ENCODE results near the gene ATG7.
"Not testable (repeated sequence)": the region's sequence is repeated elsewhere in the genome, so short reads cannot be mapped to it uniquely, and the experiment has no call there.

The ATG7 gene

GRCh38 chr3:11513817-11514135 is 241.6 kb downstream of the ATG7 start:
- Mint-ChIP-seq H3K9me3 (peaks cover 5% of the 10 kb centered on the region), H3K27me3 (no peaks in the 10 kb centered on the region), H3K4me1 (peaks cover 15% of the 10 kb centered on the region), H3K27ac (no peak overlapping the region), H3K36me3 (peaks cover 5% of the 10 kb centered on the region), H3K4me3 (no peak overlapping the region)
- DNase-seq, result no peak
- CTCF ChIA-PET, result no interaction called here

DNA sequence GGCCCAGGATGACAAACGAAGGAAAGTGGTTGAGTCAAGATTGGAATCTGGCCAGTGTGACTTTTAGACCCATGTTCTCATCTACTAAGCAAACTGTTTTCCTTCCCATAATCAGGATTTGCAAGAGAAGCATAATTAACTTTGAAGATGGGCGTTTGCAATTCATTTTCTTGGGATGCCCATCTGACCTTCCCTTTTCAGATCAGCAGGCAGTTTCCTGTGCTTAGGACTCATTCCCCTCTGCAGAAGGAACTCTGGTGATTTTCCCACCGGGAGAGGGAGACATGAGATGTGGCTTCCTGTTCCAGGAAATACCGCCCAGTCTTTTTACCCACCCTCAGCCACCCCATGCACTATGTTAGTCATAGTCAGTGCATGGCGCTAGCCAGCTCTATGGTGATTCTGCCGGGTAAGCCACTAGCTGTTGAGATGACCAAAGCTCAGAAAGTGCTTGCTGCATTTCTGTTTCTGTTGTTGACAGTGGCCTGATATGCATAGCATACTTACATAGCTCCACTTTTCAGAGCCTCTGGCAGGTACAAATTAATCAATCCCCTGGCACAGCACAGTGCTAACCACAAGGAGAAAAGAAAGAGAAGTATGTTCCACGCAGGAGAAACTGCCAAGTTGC is 242.1 kb downstream of the ATG7 start:
- no peak for DNase-seq

GRCh38 chr3:11517601-11518000 is 245.4 kb downstream of the ATG7 start:
- DNase-seq, result no peak
- no peak overlapping the region for H3K27ac Mint-ChIP-seq
- peaks cover 5% of the 10 kb centered on the region for H3K36me3 Mint-ChIP-seq
- peaks cover 15% of the 10 kb centered on the region for H3K4me1 Mint-ChIP-seq
- no peaks in the 10 kb centered on the region for H3K9me3 Mint-ChIP-seq
- no peak overlapping the region for H3K4me3 Mint-ChIP-seq
- H3K27me3 Mint-ChIP-seq, result no peaks in the 10 kb centered on the region
- CTCF ChIA-PET, result no interaction called here

More for the DNA sequence above, 242.1 kb downstream of the ATG7 start:
- Mint-ChIP-seq H3K4me3 (no peak overlapping the region), H3K27ac (no peak overlapping the region), H3K4me1 (peaks cover 15% of the 10 kb centered on the region), H3K27me3 (no peaks in the 10 kb centered on the region), H3K9me3 (peaks cover 5% of the 10 kb centered on the region), H3K36me3 (peaks cover 5% of the 10 kb centered on the region)
- CTCF ChIA-PET, result no interaction called here

- no peak for DNase-seq
- CTCF ChIA-PET, result no interaction called here
- Mint-ChIP-seq H3K27ac (no peak overlapping the region), H3K9me3 (no peaks in the 10 kb centered on the region), H3K4me1 (no peaks in the 10 kb centered on the region), H3K27me3 (no peaks in the 10 kb centered on the region), H3K4me3 (no peak overlapping the region), H3K36me3 (no peaks in the 10 kb centered on the region)
These were observed 249.0 kb downstream of the ATG7 start for GRCh38 chr3:11521167-11521566.

DNA sequence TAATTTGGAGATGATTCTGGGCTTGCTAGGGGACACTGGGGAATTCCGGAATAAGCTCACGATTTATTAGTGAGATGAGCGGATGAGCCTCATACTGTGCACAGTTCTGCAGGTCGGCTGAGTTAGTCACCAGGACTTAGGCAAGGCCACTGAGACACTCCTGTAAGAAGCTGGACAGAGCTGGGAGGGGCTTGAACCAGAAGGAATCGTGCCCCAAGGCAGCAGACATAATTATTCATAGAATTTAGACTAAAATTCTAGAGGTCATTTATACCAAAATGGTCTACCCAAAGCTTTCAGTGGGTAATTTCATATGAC is 250.2 kb downstream of the ATG7 start:
- DNase-seq, result no peak
- CTCF ChIA-PET, result no interaction called here
- H3K27me3 Mint-ChIP-seq, result no peaks in the 10 kb centered on the region

DNA sequence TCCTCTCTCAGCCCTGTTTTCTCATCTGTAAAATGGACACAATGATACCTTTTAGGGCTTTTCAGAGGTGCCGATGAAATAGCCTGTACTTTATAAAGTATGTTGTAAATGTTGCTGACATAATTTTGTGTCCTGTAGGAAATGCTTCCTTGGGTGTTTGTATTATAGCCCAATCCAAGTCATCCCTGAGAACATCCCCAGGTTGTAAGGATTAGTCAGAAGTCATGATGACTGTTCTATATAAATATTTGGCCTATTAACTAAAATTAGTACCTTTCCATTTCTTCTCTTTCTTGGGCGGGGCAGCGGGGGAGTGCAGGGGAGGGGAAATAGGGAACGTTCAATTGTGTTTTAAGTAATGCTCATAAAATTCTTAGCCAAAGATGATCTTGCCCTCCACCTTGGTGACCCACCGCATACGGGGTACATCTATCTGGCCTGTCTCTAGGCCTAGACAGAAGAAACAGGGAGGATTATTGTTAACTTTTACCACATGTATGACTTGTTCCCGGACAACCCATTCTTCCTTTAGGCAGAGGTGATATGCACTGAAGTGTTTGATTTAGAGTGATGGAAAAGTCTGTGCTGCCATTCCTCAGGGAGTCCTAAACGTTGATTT is 250.9 kb downstream of the ATG7 start:
- Mint-ChIP-seq H3K4me3 (no peak overlapping the region), H3K27ac (no peak overlapping the region), H3K9me3 (peaks cover 2% of the 10 kb centered on the region), H3K4me1 (no peaks in the 10 kb centered on the region), H3K36me3 (peaks cover 3% of the 10 kb centered on the region), H3K27me3 (no peaks in the 10 kb centered on the region)
- CTCF ChIA-PET, result no interaction called here
- no peak for DNase-seq

More for the DNA sequence above, 250.2 kb downstream of the ATG7 start:
- Mint-ChIP-seq H3K27ac (no peak overlapping the region), H3K4me3 (no peak overlapping the region), H3K4me1 (no peaks in the 10 kb centered on the region), H3K9me3 (peaks cover 1% of the 10 kb centered on the region), H3K36me3 (no peaks in the 10 kb centered on the region)

- H3K27me3 Mint-ChIP-seq, result no peaks in the 10 kb centered on the region
- H3K9me3 Mint-ChIP-seq, result peaks cover 2% of the 10 kb centered on the region
- CTCF ChIA-PET, result no interaction called here
- DNase-seq, result no peak
- peaks cover 4% of the 10 kb centered on the region for H3K36me3 Mint-ChIP-seq
- H3K4me3 Mint-ChIP-seq, result no peak overlapping the region
- no peaks in the 10 kb centered on the region for H3K4me1 Mint-ChIP-seq
- no peak overlapping the region for H3K27ac Mint-ChIP-seq
These were observed 251.4 kb downstream of the ATG7 start for GRCh38 chr3:11523572-11524101.

DNA sequence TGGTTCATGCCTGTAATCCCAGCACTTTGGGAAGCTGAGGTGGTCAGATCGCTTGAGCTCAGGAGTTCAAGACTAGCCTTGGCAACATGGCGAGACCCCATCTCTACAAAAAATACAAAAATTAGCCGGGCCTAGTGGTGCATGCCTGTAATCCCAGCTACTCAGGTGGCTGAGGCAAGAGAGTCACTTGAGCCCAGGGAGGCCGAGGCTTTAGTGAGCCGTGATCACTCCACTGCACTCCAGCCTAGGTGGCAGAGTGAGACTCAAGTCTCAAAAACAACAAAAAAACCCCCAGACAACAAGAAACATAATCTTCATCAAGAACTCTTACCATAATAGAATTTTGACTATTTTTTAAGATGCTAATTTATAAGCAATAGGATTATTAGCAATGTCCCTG is 253.9 kb downstream of the ATG7 start:
- CTCF ChIA-PET, result interaction anchor here (0.5 kb wide), 1 partner anchor 45 kb away, joined by 3 read pairs; no protein-coding TSS in a partner anchor
- H3K27ac Mint-ChIP-seq, H3K4me1 Mint-ChIP-seq, H3K27me3 Mint-ChIP-seq, H3K9me3 Mint-ChIP-seq, DNase-seq, H3K36me3 Mint-ChIP-seq, H3K4me3 Mint-ChIP-seq: not testable (repeated sequence)

DNA sequence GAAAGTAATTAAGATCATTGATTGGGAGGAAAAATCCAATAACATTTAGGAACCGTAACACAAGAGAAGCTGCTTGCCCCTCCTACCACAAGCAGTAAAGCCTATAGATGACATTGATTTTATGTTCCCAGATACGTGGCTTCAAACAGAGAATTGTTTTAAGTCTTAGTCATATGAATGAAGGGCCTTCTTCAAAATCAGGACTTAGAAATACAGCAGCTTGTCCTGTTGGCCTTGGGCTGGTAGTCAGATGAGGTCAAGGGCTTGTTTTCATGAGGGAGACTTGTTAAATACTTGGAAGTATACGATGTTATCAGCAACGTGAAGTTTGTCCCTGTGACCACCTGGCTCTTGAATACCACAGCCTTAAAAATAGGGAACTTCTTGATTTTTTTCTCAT is 257.1 kb downstream of the ATG7 start:
- no peak overlapping the region for H3K27ac Mint-ChIP-seq
- CTCF ChIA-PET, result no interaction called here
- H3K9me3 Mint-ChIP-seq, result peaks cover 2% of the 10 kb centered on the region
- H3K36me3 Mint-ChIP-seq, result peaks cover 4% of the 10 kb centered on the region
- H3K4me3 Mint-ChIP-seq, result no peak overlapping the region
- no peaks in the 10 kb centered on the region for H3K4me1 Mint-ChIP-seq
- no peaks in the 10 kb centered on the region for H3K27me3 Mint-ChIP-seq
- no peak for DNase-seq

- DNase-seq, result no peak
- no peak overlapping the region for H3K4me3 Mint-ChIP-seq
- CTCF ChIA-PET, result no interaction called here
- no peaks in the 10 kb centered on the region for H3K4me1 Mint-ChIP-seq
- no peak overlapping the region for H3K27ac Mint-ChIP-seq
- no peaks in the 10 kb centered on the region for H3K27me3 Mint-ChIP-seq
- H3K36me3 Mint-ChIP-seq, result peaks cover 4% of the 10 kb centered on the region
- H3K9me3 Mint-ChIP-seq, result peaks cover 2% of the 10 kb centered on the region
These were observed 258.0 kb downstream of the ATG7 start for GRCh38 chr3:11530153-11530721.

- CTCF ChIA-PET, result no interaction called here
- no peaks in the 10 kb centered on the region for H3K9me3 Mint-ChIP-seq
- no peaks in the 10 kb centered on the region for H3K27me3 Mint-ChIP-seq
- no peak for DNase-seq
- no peak overlapping the region for H3K4me3 Mint-ChIP-seq
- H3K27ac Mint-ChIP-seq, result no peak overlapping the region
- H3K36me3 Mint-ChIP-seq, result peaks cover 3% of the 10 kb centered on the region
- no peaks in the 10 kb centered on the region for H3K4me1 Mint-ChIP-seq
These were observed 260.8 kb downstream of the ATG7 start for GRCh38 chr3:11532931-11533391.

GRCh38 chr3:11534011-11534792 is 262.0 kb downstream of the ATG7 start:
- Mint-ChIP-seq H3K4me3 (no peak overlapping the region), H3K4me1 (no peaks in the 10 kb centered on the region), H3K27me3 (no peaks in the 10 kb centered on the region), H3K36me3 (no peaks in the 10 kb centered on the region), H3K9me3 (no peaks in the 10 kb centered on the region), H3K27ac (no peak overlapping the region)
- CTCF ChIA-PET, result no interaction called here
- DNase-seq, result no peak

GRCh38 chr3:11534793-11535101 is 262.6 kb downstream of the ATG7 start:
- no peak for DNase-seq
- Mint-ChIP-seq H3K9me3 (no peaks in the 10 kb centered on the region), H3K4me3 (no peak overlapping the region), H3K36me3 (no peaks in the 10 kb centered on the region), H3K27me3 (no peaks in the 10 kb centered on the region), H3K27ac (no peak overlapping the region), H3K4me1 (no peaks in the 10 kb centered on the region)
- CTCF ChIA-PET, result interaction anchor here (0.6 kb wide), 1 partner anchor 238 kb away, joined by 3 read pairs; no protein-coding TSS in a partner anchor

GRCh38 chr3:11535243-11535960 is 263.2 kb downstream of the ATG7 start:
- Mint-ChIP-seq H3K27ac (no peak overlapping the region), H3K36me3 (no peaks in the 10 kb centered on the region), H3K9me3 (no peaks in the 10 kb centered on the region), H3K27me3 (no peaks in the 10 kb centered on the region), H3K4me1 (no peaks in the 10 kb centered on the region), H3K4me3 (no peak overlapping the region)
- no peak for DNase-seq
- CTCF ChIA-PET, result interaction anchor here (0.6 kb wide), 1 partner anchor 238 kb away, joined by 3 read pairs; no protein-coding TSS in a partner anchor

Measured in activated naive CD4-positive, alpha-beta T cell treated with anti-CD3 and anti-CD28 coated beads, Interleukin-2, amount 10 ng/mL, durations not matched to agents 7 days and 5 days (primary cell).